ENCODE data around the gene SLC6A6. TPM values are rescaled to one million over a fixed set of nuclear protein-coding genes. Genes with fewer than 3 reads are reported as not detected.

The SLC6A6 gene
- total and polyA plus RNA-seq, 7 donors = 10.3 to 104 (median 36.2) TPM

DNA sequence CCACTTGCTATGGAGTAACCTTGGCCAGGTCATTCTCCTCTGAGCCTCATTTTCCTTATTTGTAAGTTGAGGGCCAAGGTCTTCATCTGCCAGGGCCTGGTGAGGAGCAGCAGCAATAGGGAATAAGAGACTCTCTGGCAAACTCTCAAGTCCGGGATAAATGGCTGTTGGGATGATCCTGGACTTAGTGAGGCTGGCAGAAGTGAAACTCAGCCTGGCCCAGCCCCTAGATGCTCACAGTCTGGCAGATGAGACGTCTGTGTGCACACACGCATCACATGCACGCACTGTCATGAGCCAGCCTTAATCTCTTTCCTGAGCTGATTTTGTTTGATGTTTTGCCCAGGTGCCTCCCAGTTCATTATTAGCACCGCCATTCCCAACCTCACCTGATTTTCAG is 26.8 kb downstream of the SLC6A6 start:
- 24 to 43% (median 37%) methylated on average over 5 of the region's 5 CpGs for WGBS, 3 donors
- TF ChIP-seq, protein P1, sequence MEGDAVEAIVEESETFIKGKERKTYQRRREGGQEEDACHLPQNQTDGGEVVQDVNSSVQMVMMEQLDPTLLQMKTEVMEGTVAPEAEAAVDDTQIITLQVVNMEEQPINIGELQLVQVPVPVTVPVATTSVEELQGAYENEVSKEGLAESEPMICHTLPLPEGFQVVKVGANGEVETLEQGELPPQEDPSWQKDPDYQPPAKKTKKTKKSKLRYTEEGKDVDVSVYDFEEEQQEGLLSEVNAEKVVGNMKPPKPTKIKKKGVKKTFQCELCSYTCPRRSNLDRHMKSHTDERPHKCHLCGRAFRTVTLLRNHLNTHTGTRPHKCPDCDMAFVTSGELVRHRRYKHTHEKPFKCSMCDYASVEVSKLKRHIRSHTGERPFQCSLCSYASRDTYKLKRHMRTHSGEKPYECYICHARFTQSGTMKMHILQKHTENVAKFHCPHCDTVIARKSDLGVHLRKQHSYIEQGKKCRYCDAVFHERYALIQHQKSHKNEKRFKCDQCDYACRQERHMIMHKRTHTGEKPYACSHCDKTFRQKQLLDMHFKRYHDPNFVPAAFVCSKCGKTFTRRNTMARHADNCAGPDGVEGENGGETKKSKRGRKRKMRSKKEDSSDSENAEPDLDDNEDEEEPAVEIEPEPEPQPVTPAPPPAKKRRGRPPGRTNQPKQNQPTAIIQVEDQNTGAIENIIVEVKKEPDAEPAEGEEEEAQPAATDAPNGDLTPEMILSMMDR (IDR thresholded peaks at IDR 0.05) = no peak
- no peaks in the 10 kb centered on the region for H3K36me3 ChIP-seq (ENCODE audit: insufficient read depth in 1 of 2, low read depth in 1 of 2)
- no peak for DNase-seq
- intact Hi-C loops (cut with DNase I) = no loop called here
- no peaks in the 10 kb centered on the region for H3K27me3 ChIP-seq (ENCODE audit: insufficient read depth in 3 of 3, low read length in 2 of 3)
- no peaks in the 10 kb centered on the region for H3K9me3 ChIP-seq
- no peak overlapping the region for H3K4me3 ChIP-seq
- H3K27ac ChIP-seq = peak overlapping the region; percentile 86
- H3K4me1 ChIP-seq = peaks cover 81% of the 10 kb centered on the region
- peak in 3 of 4 donors; percentile 20 to 40 (median 40) for ATAC-seq

DNA sequence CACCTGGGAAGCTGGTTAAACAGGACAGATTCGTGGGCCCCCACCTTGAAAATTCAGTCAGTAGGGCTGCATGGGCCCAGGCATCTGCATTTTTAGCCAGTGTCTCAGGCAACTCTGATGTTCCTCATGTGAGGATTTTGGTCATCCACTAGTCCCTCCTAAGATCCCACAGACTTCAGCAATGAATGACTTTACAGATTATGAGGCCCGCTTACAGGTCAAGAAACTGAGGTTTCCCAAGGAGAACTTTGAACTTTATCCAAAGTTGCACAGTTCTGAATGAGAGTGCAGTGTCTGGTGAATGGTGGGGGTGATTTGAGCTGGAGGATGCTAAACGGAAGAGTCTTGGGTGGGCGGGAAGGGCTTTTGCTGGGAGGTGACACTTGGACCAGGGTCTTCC is 27.2 kb downstream of the SLC6A6 start:
- DNase-seq = no peak
- H3K27me3 ChIP-seq (ENCODE audit: insufficient read depth in 3 of 3, low read length in 2 of 3) = no peaks in the 10 kb centered on the region
- H3K4me3 ChIP-seq = no peak overlapping the region
- peak overlapping the region; percentile 86 for H3K27ac ChIP-seq
- no peaks in the 10 kb centered on the region for H3K9me3 ChIP-seq
- H3K4me1 ChIP-seq = peaks cover 83% of the 10 kb centered on the region
- H3K36me3 ChIP-seq (ENCODE audit: insufficient read depth in 1 of 2, low read depth in 1 of 2) = no peaks in the 10 kb centered on the region
- ATAC-seq = no peak
- intact Hi-C loops (cut with DNase I) = no loop called here
- TF ChIP-seq, protein P1 (IDR thresholded peaks at IDR 0.05) = no peak
- 96 to 100% (median 98%) methylated on average over 4 of the region's 4 CpGs for WGBS, 3 donors

- no peak for DNase-seq
- TF ChIP-seq, protein P1 (IDR thresholded peaks at IDR 0.05) = no peak
- no peaks in the 10 kb centered on the region for H3K27me3 ChIP-seq (ENCODE audit: insufficient read depth in 3 of 3, low read length in 2 of 3)
- no peaks in the 10 kb centered on the region for H3K9me3 ChIP-seq
- H3K36me3 ChIP-seq (ENCODE audit: insufficient read depth in 1 of 2, low read depth in 1 of 2) = no peaks in the 10 kb centered on the region
- intact Hi-C loops (cut with DNase I) = no loop called here
- H3K4me3 ChIP-seq = no peak overlapping the region
- WGBS, 3 donors = 72 to 90% (median 87%) methylated on average over 5 of the region's 5 CpGs
- ATAC-seq = no peak
- peak overlapping the region; percentile 86 for H3K27ac ChIP-seq
- peaks cover 83% of the 10 kb centered on the region for H3K4me1 ChIP-seq
Measured at GRCh38 chr3:14430053-14430452, 27.6 kb downstream of the SLC6A6 start.

DNA sequence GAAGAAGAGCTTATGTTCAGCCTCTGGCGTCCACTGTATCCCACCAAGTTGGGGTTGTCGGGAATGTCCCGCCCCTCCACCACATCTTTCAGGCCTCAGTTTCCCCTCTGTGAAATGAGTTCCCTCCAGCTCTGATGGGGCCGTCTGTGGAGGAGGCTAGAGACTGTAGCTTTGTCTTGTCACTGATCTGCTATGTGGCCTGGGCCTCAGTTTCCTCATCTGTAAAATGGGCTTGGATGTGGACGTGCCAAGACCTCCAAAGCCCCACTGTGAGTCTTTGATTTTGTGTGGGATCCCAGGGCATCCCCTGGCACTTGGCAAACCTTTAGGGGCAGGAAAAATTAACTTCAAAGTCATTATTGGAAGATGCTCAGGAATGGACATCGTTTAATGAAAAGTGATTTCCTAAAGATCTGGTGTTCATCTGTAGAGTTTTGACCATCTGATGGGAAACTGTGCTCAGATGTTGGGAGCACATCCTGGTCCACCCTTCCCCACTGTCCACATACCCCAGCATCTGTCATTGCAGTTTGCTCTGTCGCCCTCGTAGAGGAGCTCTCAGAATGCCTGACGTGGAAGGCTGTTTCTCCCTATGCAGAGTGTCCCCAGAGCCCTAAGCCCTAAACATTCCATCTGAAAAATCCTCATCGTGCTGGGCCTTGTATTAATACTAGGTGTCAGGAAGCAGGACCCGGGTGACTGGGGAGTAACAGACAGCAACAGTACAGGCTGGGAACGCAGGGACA is 28.5 kb downstream of the SLC6A6 start:
- WGBS, 3 donors = 78 to 91% (median 86%) methylated on average over 12 of the region's 12 CpGs
- TF ChIP-seq, protein P1 (IDR thresholded peaks at IDR 0.05) = no peak
- Histone ChIP-seq H3K4me3 (no peak overlapping the region), H3K27ac (peak overlapping the region; percentile 86), H3K9me3 (no peaks in the 10 kb centered on the region), H3K27me3 (ENCODE audit: insufficient read depth in 3 of 3, low read length in 2 of 3) (no peaks in the 10 kb centered on the region), H3K36me3 (ENCODE audit: insufficient read depth in 1 of 2, low read depth in 1 of 2) (no peaks in the 10 kb centered on the region), H3K4me1 (peaks cover 83% of the 10 kb centered on the region)
- intact Hi-C loops (cut with DNase I) = no loop called here
- DNase-seq (no peak), ATAC-seq (no peak)
